DND-41 (cell line): ENCODE data around the gene SOX2.

Source experiments
- ATAC-seq: fragments of 200-7000 bp; cut with Tn5 transposase; 3 replicates; pipeline ENCODE4 v1.9.1; 2021; ENCODE audit warnings: low read depth; ENCODE audit not compliant: insufficient read depth
- DNase-seq: peaks from one replicate; pipeline ENCODE4 v3.0.0-alpha.2; 2020
- H2AFZ ChIP-seq: 2 replicates; pipeline ENCODE4 v1.6.0; 2012; ENCODE audit warnings: low read depth, low read length
- H3K27ac ChIP-seq: 2 replicates; pipeline ENCODE4 v1.5.1; 2012; ENCODE audit warnings: low read length, inconsistent platforms
- H3K27me3 ChIP-seq: fragments of 200-600 bp; sonication (generic); 2 replicates; pipeline ENCODE4 v1.6.0; 2012; ENCODE audit warnings: low read length, mild to moderate bottlenecking, inconsistent platforms; ENCODE audit not compliant: insufficient read depth, poor library complexity
- H3K36me3 ChIP-seq: 2 replicates; pipeline ENCODE4 v1.5.1; 2012; ENCODE audit warnings: low read length, inconsistent platforms; ENCODE audit not compliant: insufficient read depth
- H3K4me1 ChIP-seq: 2 replicates; pipeline ENCODE4 v1.5.1; 2012; ENCODE audit warnings: mild to moderate bottlenecking, low read length; ENCODE audit not compliant: insufficient read depth
- H3K4me2 ChIP-seq: 2 replicates; pipeline ENCODE4 v1.6.0; 2012; ENCODE audit warnings: mild to moderate bottlenecking, moderate library complexity, low read length, inconsistent platforms; ENCODE audit not compliant: insufficient read depth
- H3K4me3 ChIP-seq, 2 experiments: fragments of 200-600 bp in 1 of 2; shearing (Covaris generic) in 1 of 2; 2 replicates each; pipeline ENCODE4 v1.5.1; 2012 to 2016; ENCODE audit warnings: inconsistent platforms in 2 of 2, low read length in 2 of 2, mild to moderate bottlenecking in 2 of 2, low read depth in 1 of 2, moderate library complexity in 1 of 2
- H3K79me2 ChIP-seq: 2 replicates; pipeline ENCODE4 v1.6.0; 2012; ENCODE audit warnings: low read length, inconsistent platforms; ENCODE audit not compliant: insufficient read depth
- H3K9ac ChIP-seq: 2 replicates; pipeline ENCODE4 v1.6.0; 2012; ENCODE audit warnings: low read depth, mild to moderate bottlenecking, inconsistent platforms, low read length, moderate library complexity
- H3K9me3 ChIP-seq: 2 replicates; pipeline ENCODE4 v1.5.1; 2012; ENCODE audit warnings: low read length, moderate library complexity, mild to moderate bottlenecking, inconsistent platforms; ENCODE audit not compliant: insufficient read depth, severe bottlenecking
- H4K20me1 ChIP-seq: 2 replicates; pipeline ENCODE4 v1.6.0; 2012; ENCODE audit warnings: low read length; ENCODE audit not compliant: insufficient read depth
- CTCF ChIP-seq: IDR thresholded peaks from 2 replicates; pipeline ENCODE4 v1.5.1; 2012; ENCODE audit warnings: borderline replicate concordance, low read length, moderate library complexity, mild to moderate bottlenecking; ENCODE audit not compliant: poor library complexity, severe bottlenecking; ENCODE audit errors: extremely low read depth
- EZH2 ChIP-seq: IDR thresholded peaks from 3 replicates; pipeline ENCODE4 v1.6.1; 2012; ENCODE audit warnings: borderline replicate concordance, low read depth, mild to moderate bottlenecking, moderate library complexity, low read length, inconsistent platforms; ENCODE audit not compliant: severe bottlenecking

Gene SOX2

DNA sequence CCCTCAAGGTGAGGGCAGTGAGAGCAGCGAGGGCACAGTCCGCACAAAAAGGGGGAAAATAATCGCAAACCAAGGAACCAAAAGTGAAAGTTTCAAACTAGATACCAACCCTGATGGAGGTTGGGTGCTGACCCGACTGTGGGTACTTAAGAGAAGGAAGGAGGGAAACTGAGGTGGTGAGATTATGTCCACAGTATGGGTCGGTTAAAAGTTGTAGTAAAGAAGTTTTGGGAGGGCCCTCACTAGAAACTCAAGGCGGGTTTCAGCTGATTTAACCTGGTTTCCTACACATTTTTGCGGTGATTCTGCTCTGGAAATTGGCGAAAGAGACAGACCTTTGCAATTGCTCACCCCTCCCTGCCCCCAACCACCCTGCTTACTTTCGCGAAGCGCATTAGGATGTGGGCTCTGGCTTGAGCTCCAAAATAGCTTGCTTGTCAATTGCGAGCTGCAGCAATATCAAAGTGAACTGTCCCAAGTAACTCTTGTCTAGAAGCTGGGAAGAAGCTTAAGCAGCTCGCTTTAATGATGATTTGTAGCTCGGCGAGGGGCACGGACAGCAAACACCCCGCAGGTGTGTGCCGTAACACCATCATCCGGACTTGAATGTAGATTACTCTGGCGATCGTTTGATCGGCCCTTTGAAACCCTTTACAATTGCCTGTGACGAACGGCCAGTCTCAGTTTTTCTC lies 15.8 kb downstream of the SOX2 start:
- Histone ChIP-seq H2AFZ (no peak overlapping the region), H3K36me3 (no peaks in the 10 kb centered on the region), H3K27me3 (peaks cover 9% of the 10 kb centered on the region), H3K4me2 (no peak overlapping the region), H4K20me1 (no peaks in the 10 kb centered on the region), H3K79me2 (no peaks in the 10 kb centered on the region), H3K9me3 (no peaks in the 10 kb centered on the region), H3K27ac (no peak overlapping the region), H3K4me3 (no peak overlapping the region), H3K9ac (no peak overlapping the region), H3K4me1 (no peaks in the 10 kb centered on the region)
- ATAC-seq (no peak), DNase-seq (no peak)
- TF ChIP-seq EZH2 = no peak
- no peak for TF ChIP-seq CTCF

DNA sequence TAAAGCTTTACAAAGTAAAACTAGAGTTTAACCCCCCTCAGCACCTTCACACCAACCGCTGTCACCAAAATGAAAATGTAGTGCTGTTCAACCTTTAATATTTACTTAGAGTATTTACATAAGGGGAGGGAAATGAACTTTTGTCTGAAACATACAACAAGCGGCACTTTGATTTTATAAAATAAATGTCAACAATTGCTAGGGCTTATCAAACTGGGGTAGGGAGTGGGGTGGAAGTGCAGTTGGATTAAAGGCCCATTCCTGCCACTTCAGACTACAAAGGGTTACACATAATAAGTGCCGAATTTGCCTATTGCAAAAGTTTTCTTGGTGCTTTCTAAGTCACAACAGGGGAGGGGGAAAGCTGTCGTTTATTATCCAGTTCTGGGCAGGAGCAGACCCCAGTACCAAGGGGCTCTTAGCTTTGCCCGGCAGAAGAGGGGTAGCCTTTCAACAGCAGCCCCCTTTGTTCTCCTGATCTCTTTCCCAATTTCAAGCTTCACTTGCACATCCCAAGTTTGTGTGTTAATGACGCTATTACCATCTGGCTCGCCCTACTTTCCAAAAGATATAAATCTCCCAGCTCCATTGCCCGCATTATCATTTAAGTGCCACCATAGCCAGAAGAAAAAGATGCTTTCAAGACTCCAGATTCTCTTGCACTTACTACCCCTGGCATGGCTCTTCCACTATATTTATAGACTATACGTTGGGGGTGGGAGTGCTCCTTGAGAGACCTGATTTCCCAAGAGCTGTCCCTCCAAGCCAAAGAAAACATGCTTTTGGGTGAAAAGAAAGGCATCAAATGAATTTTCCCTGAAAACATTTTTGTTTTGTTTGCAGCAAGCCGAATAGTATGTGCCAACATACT lies 17.0 kb downstream of the SOX2 start:
- no peaks in the 10 kb centered on the region for H4K20me1 ChIP-seq
- no peaks in the 10 kb centered on the region for H3K4me1 ChIP-seq
- no peak for ATAC-seq
- no peak overlapping the region for H3K4me3 ChIP-seq
- no peak for TF ChIP-seq CTCF
- TF ChIP-seq EZH2 = no peak
- DNase-seq = no peak
- no peak overlapping the region for H3K4me2 ChIP-seq
- H3K9me3 ChIP-seq = no peaks in the 10 kb centered on the region
- no peak overlapping the region for H3K9ac ChIP-seq
- H3K79me2 ChIP-seq = no peaks in the 10 kb centered on the region
- H3K36me3 ChIP-seq = no peaks in the 10 kb centered on the region
- no peak overlapping the region for H2AFZ ChIP-seq
- H3K27ac ChIP-seq = no peak overlapping the region
- peaks cover 2% of the 10 kb centered on the region for H3K27me3 ChIP-seq

- H3K9me3 ChIP-seq = no peaks in the 10 kb centered on the region
- TF ChIP-seq EZH2 = no peak
- no peak for TF ChIP-seq CTCF
- H2AFZ ChIP-seq = no peak overlapping the region
- DNase-seq (no peak), ATAC-seq (no peak)
- H3K36me3 ChIP-seq = no peaks in the 10 kb centered on the region
- no peaks in the 10 kb centered on the region for H3K4me1 ChIP-seq
- H3K4me3 ChIP-seq = no peak overlapping the region
- H3K27me3 ChIP-seq = peaks cover 2% of the 10 kb centered on the region
- no peak overlapping the region for H3K4me2 ChIP-seq
- no peak overlapping the region for H3K27ac ChIP-seq
- H4K20me1 ChIP-seq = no peaks in the 10 kb centered on the region
- H3K9ac ChIP-seq = no peak overlapping the region
- no peaks in the 10 kb centered on the region for H3K79me2 ChIP-seq
Observed at GRCh38 chr3:181729341-181729869, 17.7 kb downstream of the SOX2 start.
